ACC112 (cell line): ENCODE results near the gene TPMT.

ENCODE experiments used
- H2AFZ ChIP-seq: fragments of 200-600 bp; sonication (generic); one replicate; pipeline ENCODE4 v1.6.0; 2017; ENCODE audit warnings: antibody characterized with exemption, low read length; ENCODE audit not compliant: unreplicated experiment
- H3K27ac ChIP-seq: fragments of 200-600 bp; sonication (generic); 2 replicates; pipeline ENCODE4 v1.5.1; 2014; ENCODE audit warnings: low read depth, mild to moderate bottlenecking, antibody characterized with exemption, low read length, moderate library complexity
- H3K27me3 ChIP-seq: fragments of 200-600 bp; sonication (generic); 2 replicates; pipeline ENCODE4 v1.6.1; 2014; ENCODE audit warnings: mild to moderate bottlenecking, antibody characterized with exemption, low read length, moderate library complexity, mixed read lengths; ENCODE audit not compliant: insufficient read depth
- H3K36me3 ChIP-seq: fragments of 200-600 bp; sonication (generic); 2 replicates; pipeline ENCODE4 v1.6.1; 2016; ENCODE audit warnings: mild to moderate bottlenecking, antibody characterized with exemption, low read length, moderate library complexity, mixed read lengths; ENCODE audit not compliant: insufficient read depth
- H3K4me1 ChIP-seq: fragments of 200-600 bp; sonication (generic); one replicate; pipeline ENCODE4 v1.6.1; 2016; ENCODE audit warnings: low read length, mixed read lengths; ENCODE audit not compliant: insufficient read depth, unreplicated experiment, control insufficient read depth
- H3K4me3 ChIP-seq: fragments of 200-600 bp; sonication (generic); 2 replicates; pipeline ENCODE4 v1.5.1; 2014; ENCODE audit warnings: mild to moderate bottlenecking, low read depth, low read length
- H3K79me2 ChIP-seq: fragments of 200-600 bp; sonication (generic); one replicate; pipeline ENCODE4 v1.6.0; 2016; ENCODE audit warnings: low read length; ENCODE audit not compliant: control insufficient read depth, unreplicated experiment, insufficient read depth

TPMT gene

GRCh38 chr6:18090349-18090786 is 64.5 kb downstream of the TPMT start:
- H3K27ac ChIP-seq = no peak overlapping the region
- H3K79me2 ChIP-seq = no peaks in the 10 kb centered on the region
- H3K4me1 ChIP-seq = no peaks in the 10 kb centered on the region
- no peaks in the 10 kb centered on the region for H3K36me3 ChIP-seq
- no peak overlapping the region for H2AFZ ChIP-seq
- no peaks in the 10 kb centered on the region for H3K27me3 ChIP-seq
- H3K4me3 ChIP-seq = no peak overlapping the region

GRCh38 chr6:18088419-18089296 is 66.2 kb downstream of the TPMT start:
- no peak overlapping the region for H3K4me3 ChIP-seq
- H3K27me3 ChIP-seq = no peaks in the 10 kb centered on the region
- H3K27ac ChIP-seq = no peak overlapping the region
- no peaks in the 10 kb centered on the region for H3K79me2 ChIP-seq
- H3K4me1 ChIP-seq = no peaks in the 10 kb centered on the region
- H2AFZ ChIP-seq = no peak overlapping the region
- no peaks in the 10 kb centered on the region for H3K36me3 ChIP-seq

GRCh38 chr6:18087396-18088165 is 67.3 kb downstream of the TPMT start:
- no peaks in the 10 kb centered on the region for H3K27me3 ChIP-seq
- no peak overlapping the region for H3K4me3 ChIP-seq
- H2AFZ ChIP-seq = no peak overlapping the region
- H3K4me1 ChIP-seq = no peaks in the 10 kb centered on the region
- no peaks in the 10 kb centered on the region for H3K36me3 ChIP-seq
- H3K27ac ChIP-seq = no peak overlapping the region
- H3K79me2 ChIP-seq = no peaks in the 10 kb centered on the region

- peaks cover 5% of the 10 kb centered on the region for H3K4me1 ChIP-seq
- H3K4me3 ChIP-seq = no peak overlapping the region
- no peak overlapping the region for H3K27ac ChIP-seq
- peak overlapping the region; percentile 59 for H2AFZ ChIP-seq
- no peaks in the 10 kb centered on the region for H3K36me3 ChIP-seq
- no peaks in the 10 kb centered on the region for H3K27me3 ChIP-seq
- H3K79me2 ChIP-seq = no peaks in the 10 kb centered on the region
Measured at GRCh38 chr6:18081025-18081668, 73.7 kb downstream of the TPMT start.

- H3K79me2 ChIP-seq = no peaks in the 10 kb centered on the region
Measured at GRCh38 chr6:18080544-18080943, 74.3 kb downstream of the TPMT start.

GRCh38 chr6:18078866-18079265 is 76.0 kb downstream of the TPMT start:
- Histone ChIP-seq H3K27ac (no peak overlapping the region), H3K4me3 (no peak overlapping the region), H3K4me1 (peaks cover 5% of the 10 kb centered on the region), H2AFZ (no peak overlapping the region), H3K27me3 (no peaks in the 10 kb centered on the region), H3K36me3 (no peaks in the 10 kb centered on the region), H3K79me2 (no peaks in the 10 kb centered on the region)

More at GRCh38 chr6:18080544-18080943, 74.3 kb downstream of the TPMT start:
- Histone ChIP-seq H3K27ac (no peak overlapping the region), H3K36me3 (no peaks in the 10 kb centered on the region), H3K27me3 (no peaks in the 10 kb centered on the region), H3K4me1 (peaks cover 5% of the 10 kb centered on the region), H2AFZ (no peak overlapping the region), H3K4me3 (no peak overlapping the region)
